ENCODE data around the gene LSM4. TPM values are rescaled to one million over a fixed set of nuclear protein-coding genes. Genes with fewer than 3 reads are reported as not detected.
"Not testable (repeated sequence)": the region's sequence is repeated elsewhere in the genome, so short reads cannot be mapped to it uniquely, and the experiment has no call there.

The LSM4 gene
- total RNA-seq, 1 donor from 2014 or later, result 196 TPM

DNA sequence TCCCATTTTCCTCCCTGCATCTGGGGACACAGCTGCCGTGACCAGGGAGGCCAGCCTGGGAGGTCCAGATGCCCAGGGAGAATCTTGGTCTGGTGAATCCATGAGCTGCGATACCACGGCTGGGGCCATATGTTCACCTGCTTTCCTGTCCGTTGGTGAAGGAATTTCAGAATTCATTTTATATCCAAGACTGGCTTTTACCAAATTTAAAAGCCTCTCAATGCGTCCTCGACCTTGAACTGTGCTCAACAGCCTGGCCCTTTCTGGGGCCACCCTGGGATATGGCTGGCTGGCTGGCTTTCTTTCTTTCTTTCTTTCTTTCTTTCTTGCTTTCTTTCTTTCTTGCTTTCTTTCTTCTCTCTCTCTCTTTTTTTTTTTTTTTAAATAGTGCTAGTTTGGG is 40.9 kb upstream of the LSM4 start:
- peaks cover 37% of the 10 kb centered on the region for H3K4me1 Mint-ChIP-seq (ENCODE audit: unreplicated experiment)
- no peaks in the 10 kb centered on the region for H3K9me3 Mint-ChIP-seq
- peak overlapping the region; percentile 97 for H3K27ac Mint-ChIP-seq
- H3K4me3 Mint-ChIP-seq, result no peak overlapping the region
- H3K27me3 Mint-ChIP-seq, result no peaks in the 10 kb centered on the region
- DNase-seq (ENCODE audit: extremely low spot score, unreplicated experiment), result no peak
- TF ChIP-seq, protein P1, sequence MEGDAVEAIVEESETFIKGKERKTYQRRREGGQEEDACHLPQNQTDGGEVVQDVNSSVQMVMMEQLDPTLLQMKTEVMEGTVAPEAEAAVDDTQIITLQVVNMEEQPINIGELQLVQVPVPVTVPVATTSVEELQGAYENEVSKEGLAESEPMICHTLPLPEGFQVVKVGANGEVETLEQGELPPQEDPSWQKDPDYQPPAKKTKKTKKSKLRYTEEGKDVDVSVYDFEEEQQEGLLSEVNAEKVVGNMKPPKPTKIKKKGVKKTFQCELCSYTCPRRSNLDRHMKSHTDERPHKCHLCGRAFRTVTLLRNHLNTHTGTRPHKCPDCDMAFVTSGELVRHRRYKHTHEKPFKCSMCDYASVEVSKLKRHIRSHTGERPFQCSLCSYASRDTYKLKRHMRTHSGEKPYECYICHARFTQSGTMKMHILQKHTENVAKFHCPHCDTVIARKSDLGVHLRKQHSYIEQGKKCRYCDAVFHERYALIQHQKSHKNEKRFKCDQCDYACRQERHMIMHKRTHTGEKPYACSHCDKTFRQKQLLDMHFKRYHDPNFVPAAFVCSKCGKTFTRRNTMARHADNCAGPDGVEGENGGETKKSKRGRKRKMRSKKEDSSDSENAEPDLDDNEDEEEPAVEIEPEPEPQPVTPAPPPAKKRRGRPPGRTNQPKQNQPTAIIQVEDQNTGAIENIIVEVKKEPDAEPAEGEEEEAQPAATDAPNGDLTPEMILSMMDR (conservative IDR thresholded peaks at IDR 0.05), result no peak
- H3K36me3 Mint-ChIP-seq, result peaks cover 20% of the 10 kb centered on the region

DNA sequence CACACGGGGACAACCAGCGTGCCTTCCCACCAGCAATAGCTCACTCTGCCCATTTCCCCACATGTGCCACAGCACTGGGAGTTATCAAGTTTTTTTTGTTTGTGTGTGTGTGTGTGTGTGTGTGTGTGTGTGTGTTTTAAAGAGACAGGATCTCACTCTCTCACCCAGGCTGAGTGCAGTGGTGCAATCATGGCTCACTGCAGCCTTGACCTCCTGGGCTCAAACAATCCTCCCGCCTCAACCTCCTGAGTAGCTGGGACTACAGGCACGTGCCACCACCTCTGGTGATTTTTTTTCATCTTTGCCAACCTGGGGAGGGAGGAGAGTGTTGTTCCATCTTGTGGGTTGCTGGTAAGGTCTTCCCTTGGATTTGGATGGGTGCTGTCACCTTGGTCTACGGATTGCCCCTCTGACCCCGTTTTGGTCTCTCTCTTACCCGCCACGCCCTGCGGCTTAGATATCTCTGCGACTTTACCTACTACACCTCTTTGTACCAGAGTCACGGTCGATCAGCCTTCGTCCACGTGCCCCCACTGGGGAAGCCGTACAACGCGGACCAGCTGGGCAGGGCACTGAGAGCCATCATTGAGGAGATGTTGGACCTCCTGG is 40.2 kb upstream of the LSM4 start:
- Mint-ChIP-seq H3K36me3 (peaks cover 20% of the 10 kb centered on the region), H3K4me1 (ENCODE audit: unreplicated experiment) (peaks cover 32% of the 10 kb centered on the region), H3K9me3 (no peaks in the 10 kb centered on the region), H3K27me3 (no peaks in the 10 kb centered on the region), H3K27ac (peak overlapping the region; percentile 97), H3K4me3 (no peak overlapping the region)
- TF ChIP-seq, protein P1 (conservative IDR thresholded peaks at IDR 0.05), result no peak
- DNase-seq (ENCODE audit: extremely low spot score, unreplicated experiment), result no peak

GRCh38 chr19:18361646-18362045 is 38.8 kb upstream of the LSM4 start:
- Mint-ChIP-seq H3K36me3 (peaks cover 26% of the 10 kb centered on the region), H3K4me1 (ENCODE audit: unreplicated experiment) (peaks cover 32% of the 10 kb centered on the region), H3K4me3 (no peak overlapping the region), H3K27ac (peak overlapping the region; percentile 74), H3K9me3 (no peaks in the 10 kb centered on the region), H3K27me3 (no peaks in the 10 kb centered on the region)
- no peak for DNase-seq (ENCODE audit: extremely low spot score, unreplicated experiment)
- TF ChIP-seq, protein P1 (conservative IDR thresholded peaks at IDR 0.05), result no peak

DNA sequence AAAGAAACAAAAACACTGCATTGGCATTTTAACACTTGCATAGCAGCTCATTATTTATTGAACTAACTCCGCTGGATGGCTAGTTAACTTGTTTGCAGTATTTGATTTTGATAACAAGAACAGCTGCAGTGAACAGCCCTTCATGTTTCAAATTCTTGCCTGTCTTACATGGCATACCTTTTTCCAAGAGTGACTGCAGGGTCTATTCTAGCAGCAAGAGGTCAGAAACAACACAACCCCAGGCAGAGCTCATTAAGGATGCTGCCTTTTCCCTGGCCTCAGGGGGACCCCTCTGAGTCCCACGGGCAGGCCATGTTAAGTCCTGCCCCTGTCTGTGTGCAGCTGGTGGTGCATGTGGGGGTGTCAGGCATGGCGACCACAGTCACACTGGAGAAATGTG is 34.2 kb upstream of the LSM4 start:
- no peak overlapping the region for H3K27ac Mint-ChIP-seq

GRCh38 chr19:18354743-18355142 is 31.9 kb upstream of the LSM4 start:
- not testable (repeated sequence) for DNase-seq (ENCODE audit: extremely low spot score, unreplicated experiment); H3K27me3 Mint-ChIP-seq; H3K9me3 Mint-ChIP-seq; H3K4me3 Mint-ChIP-seq; H3K27ac Mint-ChIP-seq; H3K4me1 Mint-ChIP-seq (ENCODE audit: unreplicated experiment)
- peaks cover 16% of the 10 kb centered on the region for H3K36me3 Mint-ChIP-seq

More for the DNA sequence above, 34.2 kb upstream of the LSM4 start:
- H3K27me3 Mint-ChIP-seq, result no peaks in the 10 kb centered on the region
- H3K4me1 Mint-ChIP-seq (ENCODE audit: unreplicated experiment), result peaks cover 4% of the 10 kb centered on the region
- peaks cover 25% of the 10 kb centered on the region for H3K36me3 Mint-ChIP-seq
- TF ChIP-seq, protein P1 (conservative IDR thresholded peaks at IDR 0.05), result no peak
- no peak for DNase-seq (ENCODE audit: extremely low spot score, unreplicated experiment)
- no peaks in the 10 kb centered on the region for H3K9me3 Mint-ChIP-seq
- no peak overlapping the region for H3K4me3 Mint-ChIP-seq

- DNase-seq (ENCODE audit: extremely low spot score, unreplicated experiment), result no peak
- Mint-ChIP-seq H3K36me3 (peaks cover 10% of the 10 kb centered on the region), H3K27me3 (no peaks in the 10 kb centered on the region), H3K9me3 (no peaks in the 10 kb centered on the region), H3K4me3 (no peak overlapping the region), H3K4me1 (ENCODE audit: unreplicated experiment) (peaks cover 5% of the 10 kb centered on the region), H3K27ac (peak overlapping the region; percentile 30)
- TF ChIP-seq, protein P1 (conservative IDR thresholded peaks at IDR 0.05), result no peak
Observed at GRCh38 chr19:18353378-18354005, 30.6 kb upstream of the LSM4 start.
